ENCODE data around the gene CTXN1. TPM values are rescaled to one million over a fixed set of nuclear protein-coding genes. Genes with fewer than 3 reads are reported as not detected.

Gene CTXN1
- total and polyA plus RNA-seq, 2 experiments from 2014 or later = 22.8 to 48.5 TPM

GRCh38 chr19:7942981-7943443 lies 17.1 kb upstream of the CTXN1 start:
- Histone ChIP-seq H3K4me3 (peak overlapping the region; percentile 75), H3K4me1 (ENCODE audit: low read depth) (peaks cover 3% of the 10 kb centered on the region), H3K9me3 (ENCODE audit: low read depth) (no peaks in the 10 kb centered on the region), H3K36me3 (peaks cover 9% of the 10 kb centered on the region), H3K27me3 (no peaks in the 10 kb centered on the region), H3K27ac (peak overlapping the region; percentile 99)
- DNase-seq (ENCODE audit: low read depth in 1 of 2, low spot score in 1 of 2) = peak in 1 of 2 donors; percentile 13
- no peak for TF ChIP-seq CTCF (IDR thresholded peaks at IDR 0.05; ENCODE audit: low read depth, low read length)

GRCh38 chr19:7941895-7942596 lies 16.1 kb upstream of the CTXN1 start:
- Histone ChIP-seq H3K9me3 (ENCODE audit: low read depth) (no peaks in the 10 kb centered on the region), H3K4me1 (ENCODE audit: low read depth) (peaks cover 3% of the 10 kb centered on the region), H3K4me3 (no peak overlapping the region), H3K36me3 (peaks cover 13% of the 10 kb centered on the region), H3K27ac (no peak overlapping the region), H3K27me3 (no peaks in the 10 kb centered on the region)
- TF ChIP-seq CTCF (IDR thresholded peaks at IDR 0.05; ENCODE audit: low read depth, low read length) = no peak
- DNase-seq (ENCODE audit: low read depth in 1 of 2, low spot score in 1 of 2) = no peak

GRCh38 chr19:7940841-7941240 lies 14.9 kb upstream of the CTXN1 start:
- no peaks in the 10 kb centered on the region for H3K9me3 ChIP-seq (ENCODE audit: low read depth)
- peaks cover 25% of the 10 kb centered on the region for H3K36me3 ChIP-seq
- no peak overlapping the region for H3K27ac ChIP-seq
- peaks cover 3% of the 10 kb centered on the region for H3K4me1 ChIP-seq (ENCODE audit: low read depth)
- TF ChIP-seq CTCF (IDR thresholded peaks at IDR 0.05; ENCODE audit: low read depth, low read length) = no peak
- no peaks in the 10 kb centered on the region for H3K27me3 ChIP-seq
- DNase-seq (ENCODE audit: low read depth in 1 of 2, low spot score in 1 of 2) = no peak
- H3K4me3 ChIP-seq = no peak overlapping the region

GRCh38 chr19:7934766-7935165 lies 8.8 kb upstream of the CTXN1 start:
- no peak for TF ChIP-seq CTCF (IDR thresholded peaks at IDR 0.05; ENCODE audit: low read depth, low read length)
- Histone ChIP-seq H3K27me3 (no peaks in the 10 kb centered on the region), H3K9me3 (ENCODE audit: low read depth) (no peaks in the 10 kb centered on the region), H3K36me3 (peaks cover 52% of the 10 kb centered on the region), H3K27ac (no peak overlapping the region), H3K4me1 (ENCODE audit: low read depth) (no peaks in the 10 kb centered on the region), H3K4me3 (no peak overlapping the region)
- DNase-seq (ENCODE audit: low read depth in 1 of 2, low spot score in 1 of 2) = no peak

GRCh38 chr19:7933828-7934725 lies 8.1 kb upstream of the CTXN1 start:
- Histone ChIP-seq H3K4me1 (ENCODE audit: low read depth) (no peaks in the 10 kb centered on the region), H3K4me3 (no peak overlapping the region), H3K36me3 (peaks cover 52% of the 10 kb centered on the region), H3K27ac (no peak overlapping the region), H3K9me3 (ENCODE audit: low read depth) (no peaks in the 10 kb centered on the region), H3K27me3 (no peaks in the 10 kb centered on the region)
- no peak for DNase-seq (ENCODE audit: low read depth in 1 of 2, low spot score in 1 of 2)
- no peak for TF ChIP-seq CTCF (IDR thresholded peaks at IDR 0.05; ENCODE audit: low read depth, low read length)
